K562 (cell line): ENCODE results near the gene ANAPC10. TPM values are rescaled to one million over a fixed set of nuclear protein-coding genes. Genes with fewer than 3 reads are reported as not detected.

Experiments used
- ATAC-seq: fragments of 200-7000 bp; cut with Tn5 transposase; 3 replicates; pipeline ENCODE4 v1.9.1; 2020; ENCODE audit warnings: moderate library complexity
- BruUV-seq: library from RNA; stranded (reverse); fragments of 400-500 nt; replicated peaks from 2 replicates; lab custom pipeline; 2021; lab: Mats Ljungman, UMichigan
- CTCF ChIA-PET: fragments of 300-600 bp; formaldehyde crosslinking; extraction: SDS; loops from one replicate; lab custom pipeline; 2021; ENCODE audit warnings: low intra/inter-chr PET ratio; lab: Yijun Ruan, JAX
- POLR2A ChIA-PET: fragments of 300-600, 350-650 bp; sonication (Branson Sonifier 250); formaldehyde crosslinking; extraction: SDS; loops from one replicate; lab custom pipeline; 2021; ENCODE audit warnings: antibody characterized with exemption, inconsistent platforms; lab: Yijun Ruan, JAX
- DNase-seq, 4 experiments: peaks; one replicate each; pipeline versions ENCODE4 v3.0.0 to v3.0.0-alpha.2; 2011 to 2018; ENCODE audit warnings: low spot score in 3 of 4, mixed read lengths in 3 of 4; ENCODE audit errors: extremely low read depth in 1 of 4
- FAIRE-seq: peaks from 2 replicates; lab custom pipeline; 2011; peaks lifted over from hg19 to GRCh38; lab: Jason Lieb, UNC
- H2AFZ ChIP-seq: 2 replicates; pipeline ENCODE4 v1.6.0; 2011; ENCODE audit warnings: low read depth, low read length, control low read depth, inconsistent platforms
- H3K27ac ChIP-seq: fragments of 200-600 bp; 3 replicates; pipeline ENCODE4 v1.8.0; 2011; ENCODE audit warnings: low read depth, mild to moderate bottlenecking, control low read depth, inconsistent platforms, low read length, moderate library complexity, mixed read lengths; ENCODE audit errors: extremely low read depth
- H3K27me3 ChIP-seq, 2 experiments: fragments of 300-600 bp in 1 of 2; 2 replicates in 1 of 2; 3 replicates in 1 of 2; pipeline versions ENCODE4 v1.6.0 to v1.8.0; 2011; ENCODE audit warnings: inconsistent platforms in 2 of 2, low read length in 2 of 2, mild to moderate bottlenecking in 1 of 2, mixed read lengths in 1 of 2, moderate library complexity in 1 of 2; ENCODE audit not compliant: control insufficient read depth in 2 of 2, insufficient read depth in 2 of 2
- H3K36me3 ChIP-seq: fragments of 300-600 bp; 3 replicates; pipeline ENCODE4 v1.8.0; 2011; ENCODE audit warnings: mild to moderate bottlenecking, low read length, inconsistent platforms; ENCODE audit not compliant: control insufficient read depth, insufficient read depth
- H3K4me1 ChIP-seq, 2 experiments: fragments of 200-600 bp in 1 of 2; replicated peaks in 1 of 2; 2 replicates in 1 of 2; 3 replicates in 1 of 2; pipeline versions ENCODE4 v1.5.1 to v1.8.0; 2011; ENCODE audit warnings: inconsistent platforms in 2 of 2, low read length in 2 of 2, mild to moderate bottlenecking in 1 of 2, mixed read lengths in 1 of 2, moderate library complexity in 1 of 2; ENCODE audit not compliant: control insufficient read depth in 2 of 2, insufficient read depth in 2 of 2
- H3K4me2 ChIP-seq: 2 replicates; pipeline ENCODE4 v1.6.1; 2011; ENCODE audit warnings: low read length, control low read depth, inconsistent platforms, mixed read lengths; ENCODE audit not compliant: insufficient read depth
- H3K4me3 ChIP-seq: fragments of 200-600 bp; sonication (generic), shearing (Covaris generic); 2 replicates; pipeline ENCODE4 v1.5.1; 2016; ENCODE audit warnings: control low read depth, inconsistent platforms
- H3K79me2 ChIP-seq: fragments of 200-600 bp; 3 replicates; pipeline ENCODE4 v1.8.0; 2011; ENCODE audit warnings: low read length, inconsistent platforms; ENCODE audit not compliant: control insufficient read depth, insufficient read depth
- H3K9ac ChIP-seq, 2 experiments: 2 replicates each; pipeline versions ENCODE4 v1.6.0 to v1.6.1; 2011; ENCODE audit warnings: low read depth in 2 of 2, low read length in 2 of 2, control low read depth in 1 of 2, inconsistent platforms in 1 of 2, mild to moderate bottlenecking in 1 of 2, mixed read lengths in 1 of 2; ENCODE audit not compliant: insufficient read depth in 1 of 2
- H3K9me1 ChIP-seq: one replicate; pipeline ENCODE4 v1.6.0; 2011; ENCODE audit warnings: inconsistent platforms, mild to moderate bottlenecking, low read length, moderate library complexity; ENCODE audit not compliant: control insufficient read depth, insufficient read depth
- H3K9me3 ChIP-seq: replicated peaks from 2 replicates; pipeline ENCODE4 v1.5.1; 2011; ENCODE audit warnings: low read depth, low read length, inconsistent platforms; ENCODE audit not compliant: control insufficient read depth, insufficient read depth
- H4K20me1 ChIP-seq: replicated peaks from 2 replicates; pipeline ENCODE4 v1.6.1; 2011; ENCODE audit warnings: low read length, inconsistent platforms, mixed read lengths; ENCODE audit not compliant: control insufficient read depth, insufficient read depth
- CLOCK ChIP-seq: fragments of 250-450 bp; sonication (Bioruptor Pico); IDR thresholded peaks from 2 replicates; pipeline ENCODE4 v1.4.0; 2020; ENCODE audit warnings: mild to moderate bottlenecking, moderate library complexity, borderline replicate concordance
- EGR1 ChIP-seq: fragments of 450-650 bp; conservative IDR thresholded peaks from 2 replicates; pipeline ENCODE4 v1.6.1; 2017; ENCODE audit warnings: mild to moderate bottlenecking
- MTA1 ChIP-seq: fragments of 450-650 bp; IDR thresholded peaks from 2 replicates; pipeline ENCODE4 v1.6.1; 2017; ENCODE audit warnings: borderline replicate concordance
- SAFB2 ChIP-seq: fragments of 200-400 bp; formaldehyde crosslinking; IDR thresholded peaks from 2 replicates; pipeline ENCODE4 v1.6.1; 2018; ENCODE audit warnings: borderline replicate concordance, low read length, low read depth, moderate library complexity; ENCODE audit not compliant: severe bottlenecking
- TSHZ1 ChIP-seq: fragments of 250-450 bp; sonication (Bioruptor Pico); IDR thresholded peaks from 2 replicates; pipeline ENCODE4 v1.4.0; 2020; ENCODE audit warnings: mild to moderate bottlenecking, moderate library complexity
- ZNF24 ChIP-seq: fragments of 450-650 bp; IDR thresholded peaks from 2 replicates; pipeline ENCODE4 v1.6.1; 2016
- ZZZ3 ChIP-seq: fragments of 450-650 bp; IDR thresholded peaks from 2 replicates; pipeline ENCODE4 v1.6.1; 2016; ENCODE audit warnings: antibody characterized with exemption, mild to moderate bottlenecking, moderate library complexity
- WGBS: fragments of 100-300 bp; shearing (Covaris generic); methylation state at CpG from one replicate; pipeline ENCODE4 v1.1.6; 2016; ENCODE audit warnings: low coverage, mixed read lengths; ENCODE audit not compliant: insufficient coverage; ENCODE audit errors: missing lambda C conversion rate; 5-methylcytosine and 5-hydroxymethylcytosine counted together
- in situ Hi-C: fragments of 300-500 bp; cut with MboI; formaldehyde crosslinking; loops from 4 replicates; pipeline ENCODE4 v1.15.0; 2018; ENCODE audit warnings: inconsistent platforms, mixed read lengths
- intact Hi-C: fragments of 100-400 bp; cut with micrococcal nuclease; formaldehyde crosslinking; loops from 2 replicates; pipeline ENCODE4 v1.14.2; 2022
- polyA plus RNA-seq, 8 experiments: library from polyadenylated mRNA; depleted of rRNA in 4 of 8; stranded (reverse) in 5 of 8; unstranded in 3 of 8; fragments of >200 nt; fragmentation: Nextera tagmentation in 2 of 8; fragmentation: Illumina TruSeq in 1 of 8; extraction: Ambion mirVana in 2 of 8; extraction: Trizol in 1 of 8; gene quantifications; 2 replicates each; pipeline versions ENCODE4 v1.2.1 to v1.2.3, GENCODE V29; 2011 to 2014; ENCODE audit warnings: inconsistent platforms in 1 of 8, missing spikeins in 1 of 8
- total RNA-seq, 7 experiments: library from RNA; depleted of rRNA in 6 of 7; stranded (reverse); fragments of >200 nt in 6 of 7; fragmentation: Illumina TruSeq in 2 of 7; extraction: Trizol in 2 of 7; gene quantifications; 2 replicates each; pipeline versions ENCODE4 v1.2.1 to v1.2.3, GENCODE V29; 2011 to 2021; ENCODE audit warnings: low replicate concordance in 1 of 7

The ANAPC10 gene
- total and polyA plus RNA-seq, 9 of the 15 experiments (the other 6 are each of a cell fraction or from before 2014, with no cell fraction given), result 31.0 to 96.2 (median 60.3) TPM

GRCh38 chr4:145044341-145044740, 53.7 kb downstream of the ANAPC10 start:
- Histone ChIP-seq H3K27me3 (no peaks in the 10 kb centered on the region), H2AFZ (no peak overlapping the region), H3K79me2 (peaks cover 6% of the 10 kb centered on the region; the same call in 2 of the 3 replicates), H4K20me1 (no peaks in the 10 kb centered on the region), H3K4me2 (no peak overlapping the region), H3K9me3 (no peaks in the 10 kb centered on the region), H3K27ac (no peak overlapping the region), H3K4me1 (peaks cover 0 to 3% of the 10 kb centered on the region in 2 experiments; a peak in 3 of 5 replicates), H3K4me3 (no peak overlapping the region), H3K9ac (no peak overlapping the region), H3K36me3 (peaks cover 6% of the 10 kb centered on the region; the same call in 1 of the 3 replicates), H3K9me1 (no peaks in the 10 kb centered on the region)
- ChIA-PET CTCF (interaction anchor here (0.6 kb wide), 1 partner anchor 1271 kb away, joined by 3 read pairs; no protein-coding TSS in a partner anchor), POLR2A (no interaction called here)
- DNase-seq (no peak), FAIRE-seq (no peak), ATAC-seq (no peak)
- in situ Hi-C loops (no loop called here), intact Hi-C loops (no loop called here)
- no peak for TF ChIP-seq CLOCK
- no peak for TF ChIP-seq SAFB2
- no peak for TF ChIP-seq MTA1
- TF ChIP-seq EGR1, result peak; percentile 61
- no peak for TF ChIP-seq ZNF24
- no peak for TF ChIP-seq ZZZ3
- no peak for TF ChIP-seq TSHZ1 (CRISPR knock-in tag)
- 63% methylated on average over 3 of the region's 3 CpGs for WGBS
- BruUV-seq, result no TSS peak
